WTC11 (cell line): Measurements from ENCODE around the gene ATP5IF1.

Source experiments
- CTCF ChIP-seq: fragments of 200-600 bp; IDR thresholded peaks from 2 replicates; pipeline ENCODE4 v1.8.0; 2022; ENCODE audit warnings: antibody characterized with exemption
- E2F5 ChIP-seq: sonication (generic); formaldehyde crosslinking; IDR thresholded peaks from 2 replicates; pipeline ENCODE4 v1.8.1; 2022; ENCODE audit warnings: mild to moderate bottlenecking, moderate library complexity, missing genetic modification reagents
- ESRRA ChIP-seq: sonication (generic); formaldehyde crosslinking; IDR thresholded peaks from 2 replicates; pipeline ENCODE4 v1.8.1; 2022; ENCODE audit warnings: mild to moderate bottlenecking, missing genetic modification reagents, borderline replicate concordance
- GABPB1 ChIP-seq: sonication (generic); formaldehyde crosslinking; IDR thresholded peaks from 2 replicates; pipeline ENCODE4 v1.8.1; 2023; ENCODE audit warnings: mild to moderate bottlenecking, missing genetic modification reagents
- GTF2I ChIP-seq: fragments of 250-450 bp; sonication (Bioruptor Pico); conservative IDR thresholded peaks from 2 replicates; pipeline ENCODE4 v1.4.0; 2021; ENCODE audit warnings: mild to moderate bottlenecking
- JUN ChIP-seq: sonication (generic); formaldehyde crosslinking; IDR thresholded peaks from 2 replicates; pipeline ENCODE4 v1.8.0; 2023; ENCODE audit warnings: mild to moderate bottlenecking, missing genetic modification reagents
- SP1 ChIP-seq: sonication (generic); formaldehyde crosslinking; conservative IDR thresholded peaks from 2 replicates; pipeline ENCODE4 v1.8.1; 2022; ENCODE audit warnings: missing genetic modification reagents
- USF1 ChIP-seq: sonication (generic); formaldehyde crosslinking; IDR thresholded peaks from 2 replicates; pipeline ENCODE4 v1.8.0; 2022; ENCODE audit warnings: mild to moderate bottlenecking, missing genetic modification reagents
- USF2 ChIP-seq: sonication (generic); formaldehyde crosslinking; IDR thresholded peaks from 2 replicates; pipeline ENCODE4 v1.8.1; 2023; ENCODE audit warnings: mild to moderate bottlenecking, missing genetic modification reagents, moderate library complexity
- ZNF281 ChIP-seq: sonication (generic); formaldehyde crosslinking; IDR thresholded peaks from 2 replicates; pipeline ENCODE4 v1.8.0; 2023; ENCODE audit warnings: mild to moderate bottlenecking, missing genetic modification reagents
- TF ChIP-seq, protein P1 (sequence below): sonication (generic); formaldehyde crosslinking; IDR thresholded peaks from 2 replicates; pipeline ENCODE4 v1.8.1; 2023; ENCODE audit warnings: mild to moderate bottlenecking, missing genetic modification reagents, borderline replicate concordance

- no peak for TF ChIP-seq SP1 (CRISPR knock-in tag)
- no peak for TF ChIP-seq ZNF281 (CRISPR knock-in tag)
- TF ChIP-seq E2F5: no peak
- no peak for TF ChIP-seq JUN (CRISPR knock-in tag)
- TF ChIP-seq USF1 (CRISPR knock-in tag): no peak
- TF ChIP-seq CTCF: no peak
- no peak for TF ChIP-seq GABPB1 (CRISPR knock-in tag)
- TF ChIP-seq USF2 (CRISPR knock-in tag): no peak
- TF ChIP-seq ESRRA (CRISPR knock-in tag): no peak
- TF ChIP-seq, protein P1, sequence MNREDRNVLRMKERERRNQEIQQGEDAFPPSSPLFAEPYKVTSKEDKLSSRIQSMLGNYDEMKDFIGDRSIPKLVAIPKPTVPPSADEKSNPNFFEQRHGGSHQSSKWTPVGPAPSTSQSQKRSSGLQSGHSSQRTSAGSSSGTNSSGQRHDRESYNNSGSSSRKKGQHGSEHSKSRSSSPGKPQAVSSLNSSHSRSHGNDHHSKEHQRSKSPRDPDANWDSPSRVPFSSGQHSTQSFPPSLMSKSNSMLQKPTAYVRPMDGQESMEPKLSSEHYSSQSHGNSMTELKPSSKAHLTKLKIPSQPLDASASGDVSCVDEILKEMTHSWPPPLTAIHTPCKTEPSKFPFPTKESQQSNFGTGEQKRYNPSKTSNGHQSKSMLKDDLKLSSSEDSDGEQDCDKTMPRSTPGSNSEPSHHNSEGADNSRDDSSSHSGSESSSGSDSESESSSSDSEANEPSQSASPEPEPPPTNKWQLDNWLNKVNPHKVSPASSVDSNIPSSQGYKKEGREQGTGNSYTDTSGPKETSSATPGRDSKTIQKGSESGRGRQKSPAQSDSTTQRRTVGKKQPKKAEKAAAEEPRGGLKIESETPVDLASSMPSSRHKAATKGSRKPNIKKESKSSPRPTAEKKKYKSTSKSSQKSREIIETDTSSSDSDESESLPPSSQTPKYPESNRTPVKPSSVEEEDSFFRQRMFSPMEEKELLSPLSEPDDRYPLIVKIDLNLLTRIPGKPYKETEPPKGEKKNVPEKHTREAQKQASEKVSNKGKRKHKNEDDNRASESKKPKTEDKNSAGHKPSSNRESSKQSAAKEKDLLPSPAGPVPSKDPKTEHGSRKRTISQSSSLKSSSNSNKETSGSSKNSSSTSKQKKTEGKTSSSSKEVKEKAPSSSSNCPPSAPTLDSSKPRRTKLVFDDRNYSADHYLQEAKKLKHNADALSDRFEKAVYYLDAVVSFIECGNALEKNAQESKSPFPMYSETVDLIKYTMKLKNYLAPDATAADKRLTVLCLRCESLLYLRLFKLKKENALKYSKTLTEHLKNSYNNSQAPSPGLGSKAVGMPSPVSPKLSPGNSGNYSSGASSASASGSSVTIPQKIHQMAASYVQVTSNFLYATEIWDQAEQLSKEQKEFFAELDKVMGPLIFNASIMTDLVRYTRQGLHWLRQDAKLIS: no peak
- no peak for TF ChIP-seq GTF2I (CRISPR knock-in tag)
These were observed 7.9 kb downstream of the ATP5IF1 start for GRCh38 chr1:28243685-28244311.
